K562 (cell line): ENCODE results near the gene RIIAD1. TPM values are rescaled to one million over a fixed set of nuclear protein-coding genes. Genes with fewer than 3 reads are reported as not detected.
A peak's percentile ranks its signal among the peaks of the same experiment; 100 is the strongest.

Experiments
- BRD9 ChIP-seq: fragments of 450-650 bp; IDR thresholded peaks from 2 replicates; pipeline ENCODE4 v1.6.1; 2018; ENCODE audit warnings: low read depth; ENCODE audit not compliant: partially characterized antibody
- CBX8 ChIP-seq: fragments of 200-600 bp; sonication (generic); IDR thresholded peaks from 2 replicates; pipeline ENCODE4 v1.6.1; 2012; ENCODE audit warnings: borderline replicate concordance, mixed run types, low read depth, mild to moderate bottlenecking, moderate library complexity, mixed read lengths, low read length, control low read depth, inconsistent platforms; ENCODE audit not compliant: poor library complexity, severe bottlenecking; ENCODE audit errors: extremely low read depth
- DDX20 ChIP-seq: fragments of 450-650 bp; IDR thresholded peaks from 2 replicates; pipeline ENCODE4 v1.6.1; 2016; ENCODE audit warnings: missing genetic modification characterization, low read depth, mild to moderate bottlenecking, missing compliant biosample characterization, moderate library complexity
- DMBX1 ChIP-seq: fragments of 250-450 bp; sonication (Bioruptor Pico); IDR thresholded peaks from 2 replicates; pipeline ENCODE4 v1.8.0; 2022; ENCODE audit warnings: inconsistent platforms, mild to moderate bottlenecking, moderate library complexity, borderline replicate concordance
- DPF2 ChIP-seq: fragments of 450-650 bp; IDR thresholded peaks from 2 replicates; pipeline ENCODE4 v1.6.1; 2016
- E2F5 ChIP-seq: sonication (generic); formaldehyde crosslinking; IDR thresholded peaks from 2 replicates; pipeline ENCODE4 v1.8.0; 2022; ENCODE audit warnings: mild to moderate bottlenecking, missing genetic modification reagents
- FOSL1 ChIP-seq: fragments of 200-800 bp; sonication (Bioruptor generic); conservative IDR thresholded peaks from 2 replicates; pipeline ENCODE4 v1.6.1; 2016; ENCODE audit warnings: missing genetic modification characterization, missing compliant biosample characterization
- FOXK2 ChIP-seq, 2 experiments: fragments of 450-650 bp; IDR thresholded peaks in 1 of 2; conservative IDR thresholded peaks in 1 of 2; 2 replicates each; pipeline ENCODE4 v1.6.1; 2016; ENCODE audit warnings: low read depth in 2 of 2, mild to moderate bottlenecking in 1 of 2
- GABPB1 ChIP-seq: sonication (generic); formaldehyde crosslinking; IDR thresholded peaks from 2 replicates; pipeline ENCODE4 v1.8.0; 2022; ENCODE audit warnings: mild to moderate bottlenecking, missing genetic modification reagents
- HNRNPH1 ChIP-seq: fragments of 200-400 bp; formaldehyde crosslinking; optimal IDR thresholded peaks from 2 replicates; pipeline ENCODE3; 2017; ENCODE audit warnings: low read depth, mild to moderate bottlenecking, low read length, moderate library complexity
- MEF2A ChIP-seq: IDR thresholded peaks from 2 replicates; pipeline ENCODE4 v1.6.1; 2011; ENCODE audit warnings: low read depth, mild to moderate bottlenecking, low read length, moderate library complexity; ENCODE audit not compliant: control insufficient read depth
- NONO ChIP-seq, 2 experiments: fragments of 200-400 bp in 1 of 2; fragments of 450-650 bp in 1 of 2; formaldehyde crosslinking in 1 of 2; IDR thresholded peaks; 2 replicates each; pipeline ENCODE4 v1.6.1; 2017; ENCODE audit warnings: low read depth in 2 of 2, mild to moderate bottlenecking in 2 of 2, moderate library complexity in 2 of 2, low read length in 1 of 2
- POLR2G ChIP-seq: fragments of 200-400 bp; formaldehyde crosslinking; IDR thresholded peaks from 2 replicates; pipeline ENCODE4 v1.6.1; 2017; ENCODE audit warnings: low read depth, mild to moderate bottlenecking, antibody characterized with exemption, low read length, moderate library complexity
- RBM14 ChIP-seq: fragments of 200-400 bp; formaldehyde crosslinking; IDR thresholded peaks from 2 replicates; pipeline ENCODE4 v1.6.1; 2018; ENCODE audit warnings: low read depth, mild to moderate bottlenecking, low read length, moderate library complexity, borderline replicate concordance; ENCODE audit not compliant: insufficient read depth
- RFX1 ChIP-seq: fragments of 450-650 bp; IDR thresholded peaks from 2 replicates; pipeline ENCODE4 v1.6.1; 2016; ENCODE audit warnings: mild to moderate bottlenecking, moderate library complexity
- SLC30A9 ChIP-seq: fragments of 250-450 bp; sonication (Bioruptor Pico); IDR thresholded peaks from 2 replicates; pipeline ENCODE4 v1.8.0; 2022; ENCODE audit warnings: mild to moderate bottlenecking, moderate library complexity
- SMAD4 ChIP-seq: fragments of 250-450 bp; sonication (Bioruptor Pico); conservative IDR thresholded peaks from 2 replicates; pipeline ENCODE4 v1.8.0; 2021; ENCODE audit warnings: inconsistent platforms, mild to moderate bottlenecking, moderate library complexity
- SNIP1 ChIP-seq: fragments of 450-650 bp; IDR thresholded peaks from 2 replicates; pipeline ENCODE4 v1.7.1; 2017; ENCODE audit warnings: low read depth, mild to moderate bottlenecking
- TCF7 ChIP-seq: sonication (generic); IDR thresholded peaks from 2 replicates; pipeline ENCODE4 v1.6.1; 2016; ENCODE audit warnings: antibody characterized with exemption, borderline replicate concordance
- TFAP4 ChIP-seq: sonication (generic); formaldehyde crosslinking; IDR thresholded peaks from 2 replicates; pipeline ENCODE4 v1.8.0; 2022; ENCODE audit warnings: missing genetic modification reagents, mild to moderate bottlenecking, moderate library complexity, borderline replicate concordance
- THRAP3 ChIP-seq: fragments of 450-650 bp; IDR thresholded peaks from 2 replicates; pipeline ENCODE4 v1.6.1; 2016; ENCODE audit warnings: mild to moderate bottlenecking, inconsistent platforms, borderline replicate concordance
- ZKSCAN1 ChIP-seq: fragments of 150-350 bp; IDR thresholded peaks from 2 replicates; pipeline ENCODE4 v1.6.1; 2016; ENCODE audit warnings: low read depth, low read length
- ZNF24 ChIP-seq: fragments of 450-650 bp; IDR thresholded peaks from 2 replicates; pipeline ENCODE4 v1.6.1; 2016
- ZNF354B ChIP-seq: fragments of 250-450 bp; sonication (Bioruptor Pico); IDR thresholded peaks from 2 replicates; pipeline ENCODE4 v1.4.0; 2020
- ZNF696 ChIP-seq: fragments of 250-450 bp; sonication (Bioruptor Pico); conservative IDR thresholded peaks from 2 replicates; pipeline ENCODE4 v1.4.0; 2020; ENCODE audit warnings: mild to moderate bottlenecking, moderate library complexity
- polyA plus RNA-seq, 8 experiments: library from polyadenylated mRNA; depleted of rRNA in 4 of 8; stranded (reverse) in 5 of 8; unstranded in 3 of 8; fragments of >200 nt; fragmentation: Nextera tagmentation in 2 of 8; fragmentation: Illumina TruSeq in 1 of 8; extraction: Ambion mirVana in 2 of 8; extraction: Trizol in 1 of 8; gene quantifications; 2 replicates each; pipeline versions ENCODE4 v1.2.1 to v1.2.3, GENCODE V29; 2011 to 2014; ENCODE audit warnings: inconsistent platforms in 1 of 8, missing spikeins in 1 of 8
- total RNA-seq, 7 experiments: library from RNA; depleted of rRNA in 6 of 7; stranded (reverse); fragments of >200 nt in 6 of 7; fragmentation: Illumina TruSeq in 2 of 7; extraction: Trizol in 2 of 7; gene quantifications; 2 replicates each; pipeline versions ENCODE4 v1.2.1 to v1.2.3, GENCODE V29; 2011 to 2021; ENCODE audit warnings: low replicate concordance in 1 of 7

The RIIAD1 gene
- total and polyA plus RNA-seq, 9 of the 15 experiments (the other 6 are each of a cell fraction or from before 2014, with no cell fraction given), result not detected

- TF ChIP-seq DMBX1 (CRISPR knock-in tag), result peak; percentile 34; the same call in 1 of the 2 replicates
- no peak for TF ChIP-seq ZNF696 (CRISPR knock-in tag)
- no peak for TF ChIP-seq BRD9
- peak; percentile 65 to 73; a peak in 2 of 4 replicates for TF ChIP-seq FOXK2 (conservative IDR thresholded peaks at IDR 0.05 in 1 of 2, IDR thresholded peaks at IDR 0.05 in 1 of 2; ENCODE audit: low read depth in 2 of 2)
- no peak for TF ChIP-seq TCF7
- TF ChIP-seq FOSL1 (tag), result no peak; the same call in 1 of the 2 replicates
- TF ChIP-seq E2F5, result no peak
- no peak for TF ChIP-seq SNIP1
- peak; percentile 99 for TF ChIP-seq POLR2G
- peak; percentile 88 for TF ChIP-seq TFAP4 (CRISPR knock-in tag)
- TF ChIP-seq SMAD4 (CRISPR knock-in tag), result peak; percentile 84
- TF ChIP-seq DPF2, result no peak
- TF ChIP-seq ZKSCAN1, result peak; percentile 67
- TF ChIP-seq HNRNPH1, result no peak
- TF ChIP-seq ZNF24, result peak; percentile 97
- TF ChIP-seq GABPB1 (CRISPR knock-in tag), result peak; percentile 79
- TF ChIP-seq RFX1, result no peak
- no peak for TF ChIP-seq CBX8
- TF ChIP-seq ZNF354B (CRISPR knock-in tag), result no peak
- peak in 1 of 2 experiments; percentile 76; a peak in 2 of 4 replicates for TF ChIP-seq NONO (IDR thresholded peaks at IDR 0.05; ENCODE audit: low read depth in 2 of 2, low read length in 1 of 2)
- TF ChIP-seq DDX20 (tag), result no peak
- TF ChIP-seq MEF2A, result no peak
- no peak for TF ChIP-seq RBM14
- no peak for TF ChIP-seq SLC30A9 (CRISPR knock-in tag)
- TF ChIP-seq THRAP3, result no peak
Measured at GRCh38 chr1:151762941-151763921, 41.9 kb downstream of the RIIAD1 start, which contains the start of gene MRPL9 (continued).
